Skeletal muscle tissue (tissue), 4 donors: ENCODE data around the gene GDPGP1. TPM values are rescaled to one million over a fixed set of nuclear protein-coding genes. Genes with fewer than 3 reads are reported as not detected.
"Not testable (repeated sequence)": the region's sequence is repeated elsewhere in the genome, so short reads cannot be mapped to it uniquely, and the experiment has no call there.

ENCODE experiments used
- H3K27ac ChIP-seq: one replicate; pipeline ENCODE4 v1.7.0; 2013; ENCODE audit warnings: mild to moderate bottlenecking, low read depth, low read length, inconsistent platforms
- H3K27me3 ChIP-seq, 3 donors: one replicate each; pipeline ENCODE4 v1.7.0; 2013; ENCODE audit warnings: low read length in 3 of 3; ENCODE audit not compliant: control insufficient read depth in 3 of 3, insufficient read depth in 3 of 3
- H3K36me3 ChIP-seq, 3 donors: one replicate each; pipeline ENCODE4 v1.7.0; 2013; ENCODE audit warnings: low read length in 3 of 3; ENCODE audit not compliant: control insufficient read depth in 3 of 3, insufficient read depth in 3 of 3
- H3K4me1 ChIP-seq, 3 donors: one replicate each; pipeline ENCODE4 v1.7.0; 2013; ENCODE audit warnings: low read length in 3 of 3, mild to moderate bottlenecking in 3 of 3; ENCODE audit not compliant: control insufficient read depth in 3 of 3, insufficient read depth in 3 of 3
- H3K4me3 ChIP-seq, 3 donors: one replicate each; pipeline ENCODE4 v1.7.0; 2013; ENCODE audit warnings: low read length in 3 of 3
- H3K9ac ChIP-seq, 3 donors: one replicate each; pipeline ENCODE4 v1.7.0; 2013; ENCODE audit warnings: low read length in 3 of 3, mild to moderate bottlenecking in 3 of 3, moderate library complexity in 2 of 3, low read depth in 1 of 3
- H3K9me3 ChIP-seq, 3 donors: one replicate each; pipeline ENCODE4 v1.7.0; 2013; ENCODE audit warnings: low read length in 3 of 3; ENCODE audit not compliant: control insufficient read depth in 3 of 3
- total RNA-seq: library from RNA; depleted of rRNA; stranded (reverse); fragments of >200 nt; gene quantifications from one replicate; pipeline ENCODE4 v1.2.3, GENCODE V29; 2014
- donor health status: Osteomylitis.

GDPGP1 gene
- total RNA-seq, 1 donor from 2014 or later = 3.1 TPM

DNA sequence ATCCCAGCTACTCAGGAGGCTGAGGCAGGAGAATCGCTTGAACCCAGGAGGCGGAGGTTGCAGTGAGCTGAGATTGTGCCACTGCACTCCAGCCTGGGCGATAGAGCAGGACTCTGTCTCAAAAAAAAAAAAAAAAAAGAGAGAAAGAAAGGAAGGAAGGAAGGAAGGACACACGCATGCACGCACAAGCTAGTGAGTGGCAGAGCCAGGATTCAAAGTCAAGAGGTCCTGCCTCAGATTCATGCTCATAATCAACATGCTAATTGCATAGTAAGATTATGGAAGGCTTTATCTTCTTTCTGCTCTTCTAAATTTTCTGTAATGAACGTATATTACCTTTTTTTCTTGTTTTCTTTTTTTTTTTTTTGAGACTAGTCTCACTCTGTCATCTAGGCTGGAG lies 26.7 kb downstream of the GDPGP1 start:
- not testable (repeated sequence) for H3K9ac ChIP-seq, H3K27me3 ChIP-seq, H3K27ac ChIP-seq, H3K36me3 ChIP-seq, H3K4me3 ChIP-seq, H3K9me3 ChIP-seq
- peaks cover 7 to 39% (median 14%) of the 10 kb centered on the region in 3 donors for H3K4me1 ChIP-seq

DNA sequence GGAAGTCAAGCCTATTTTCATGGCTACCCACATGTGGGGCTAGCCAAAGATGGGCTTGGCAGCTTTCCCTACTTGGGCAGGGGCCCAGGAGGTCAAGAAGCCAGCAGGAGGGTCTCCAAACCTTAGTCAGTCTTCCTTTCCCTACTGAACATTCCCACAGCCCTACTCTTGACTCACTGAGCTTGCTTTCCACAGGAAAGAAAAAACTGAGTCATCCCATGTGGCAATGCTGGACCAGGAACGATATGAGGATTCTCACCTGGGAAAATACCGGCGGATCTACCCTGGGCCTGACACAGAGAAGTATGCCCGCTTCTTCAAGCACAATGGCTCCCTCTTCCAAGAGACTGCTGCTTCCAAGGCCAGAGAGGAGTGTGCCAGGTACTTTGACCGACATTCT lies 27.8 kb downstream of the GDPGP1 start:
- Histone ChIP-seq H3K9me3 (no peaks in the 10 kb centered on the region), H3K9ac (peak overlapping the region in 1 of 3 donors; percentile 25), H3K27ac (peak overlapping the region; percentile 33), H3K27me3 (peaks cover 0 to 3% (median 0%) of the 10 kb centered on the region in 3 donors), H3K4me3 (no peak overlapping the region), H3K4me1 (peaks cover 12 to 44% (median 17%) of the 10 kb centered on the region in 3 donors), H3K36me3 (peaks cover 2 to 4% (median 3%) of the 10 kb centered on the region in 3 donors)

DNA sequence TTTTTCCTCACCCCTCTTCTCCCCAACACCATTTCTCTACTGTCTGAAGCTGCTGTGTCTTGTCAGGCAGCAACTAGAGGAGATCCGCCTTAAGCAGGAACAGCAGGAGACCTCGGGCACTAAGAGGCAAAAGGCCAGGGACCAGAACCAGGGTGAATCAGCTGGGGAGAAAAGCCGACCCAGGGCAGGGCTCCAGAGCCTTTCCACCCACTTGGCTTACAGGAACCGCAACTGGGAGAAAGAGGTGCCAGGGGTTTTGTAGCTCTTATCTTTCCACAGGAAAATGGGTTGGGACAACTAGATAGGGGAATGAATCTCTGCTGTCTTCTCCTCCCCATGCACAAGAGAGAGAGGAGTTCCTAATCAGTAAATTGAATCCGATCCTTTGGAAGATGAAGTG lies 28.4 kb downstream of the GDPGP1 start:
- no peak overlapping the region for H3K4me3 ChIP-seq
- peaks cover 18 to 50% (median 22%) of the 10 kb centered on the region in 3 donors for H3K4me1 ChIP-seq
- H3K27ac ChIP-seq = peak overlapping the region; percentile 33
- peaks cover 3 to 9% (median 7%) of the 10 kb centered on the region in 3 donors for H3K36me3 ChIP-seq
- peaks cover 0 to 3% (median 0%) of the 10 kb centered on the region in 3 donors for H3K27me3 ChIP-seq
- no peak overlapping the region for H3K9ac ChIP-seq
- no peaks in the 10 kb centered on the region for H3K9me3 ChIP-seq

DNA sequence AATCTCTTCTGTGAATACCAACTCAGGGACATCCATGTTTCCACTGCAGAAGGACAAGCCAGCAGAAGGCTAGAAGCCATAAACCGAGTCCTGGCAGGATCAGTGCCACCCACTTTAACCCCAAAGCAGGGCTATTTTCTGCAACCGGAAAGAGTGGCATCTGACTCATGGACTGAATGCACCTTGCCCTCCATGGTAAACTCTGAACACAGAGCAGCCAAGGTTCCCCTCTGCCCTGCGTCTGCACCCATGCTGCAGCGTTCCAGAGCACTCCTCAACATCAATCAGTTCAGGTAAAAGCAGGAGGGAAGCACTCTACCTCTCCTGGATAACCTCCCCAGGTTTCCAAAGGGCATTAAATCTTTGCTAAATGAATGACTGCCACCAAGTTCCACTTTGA lies 30.7 kb downstream of the GDPGP1 start:
- peak overlapping the region; percentile 78 to 97 (median 94) for H3K4me3 ChIP-seq
- no peaks in the 10 kb centered on the region for H3K9me3 ChIP-seq
- H3K27me3 ChIP-seq = no peaks in the 10 kb centered on the region
- H3K4me1 ChIP-seq = peaks cover 32 to 64% (median 33%) of the 10 kb centered on the region in 3 donors
- H3K27ac ChIP-seq = peak overlapping the region; percentile 93
- peak overlapping the region; percentile 96 to 97 (median 96) for H3K9ac ChIP-seq
- H3K36me3 ChIP-seq = peaks cover 7 to 16% (median 9%) of the 10 kb centered on the region in 3 donors

DNA sequence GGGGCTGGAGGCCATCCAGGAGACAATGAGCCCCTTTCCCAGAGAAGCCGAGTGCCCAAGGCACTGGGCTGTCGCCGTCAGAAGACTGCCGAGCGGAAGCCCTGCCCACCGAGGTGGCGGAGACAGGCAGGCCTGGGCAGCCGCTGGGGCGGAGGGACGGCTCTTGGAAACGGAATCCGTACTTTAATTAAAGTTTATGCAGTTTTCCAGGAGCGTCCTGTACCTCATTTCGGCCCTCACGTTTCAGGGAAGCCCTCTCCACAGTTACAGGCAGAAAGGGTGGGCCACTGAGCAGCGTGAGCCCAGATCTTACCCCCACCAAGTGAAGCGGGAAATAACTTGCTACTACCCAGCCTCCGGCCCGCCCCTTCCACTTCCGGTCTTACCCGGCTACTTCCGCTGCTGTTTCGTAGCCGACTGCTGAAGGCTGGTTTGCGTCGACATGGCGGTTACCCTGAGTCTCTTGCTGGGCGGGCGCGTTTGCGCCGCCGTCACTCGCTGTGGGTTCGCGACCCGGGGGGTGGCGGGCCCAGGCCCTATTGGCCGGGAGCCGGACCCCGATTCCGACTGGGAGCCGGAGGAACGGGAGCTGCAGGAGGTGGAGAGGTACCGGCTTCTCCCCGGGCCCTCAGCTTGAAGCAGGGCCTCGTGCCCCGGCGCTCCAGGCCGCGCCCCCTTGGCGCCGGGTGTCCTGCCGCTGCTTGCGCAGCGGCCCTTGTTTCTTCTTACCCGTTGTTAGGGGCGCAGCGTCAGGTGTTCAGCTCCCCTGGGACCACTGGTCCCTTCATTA lies 31.5 kb downstream of the GDPGP1 start, which contains the start of gene NGRN:
NGRN (plus strand) TSS at position 402 of the 790 bp plus-strand sequence; CDS start at position 443, 41 bp downstream.
- H3K27ac ChIP-seq = peak within 1 kb of the TSS; percentile 93
- H3K27me3 ChIP-seq = no peaks in the 10 kb centered on the region
- peaks cover 7 to 17% (median 14%) of the 10 kb centered on the region in 3 donors for H3K36me3 ChIP-seq
- H3K4me3 ChIP-seq = peak within 1 kb of the TSS; percentile 78 to 97 (median 94)
- no peaks in the 10 kb centered on the region for H3K9me3 ChIP-seq
- peaks cover 39 to 71% (median 40%) of the 10 kb centered on the region in 3 donors for H3K4me1 ChIP-seq
- H3K9ac ChIP-seq = peak within 1 kb of the TSS; percentile 96 to 97 (median 96)

DNA sequence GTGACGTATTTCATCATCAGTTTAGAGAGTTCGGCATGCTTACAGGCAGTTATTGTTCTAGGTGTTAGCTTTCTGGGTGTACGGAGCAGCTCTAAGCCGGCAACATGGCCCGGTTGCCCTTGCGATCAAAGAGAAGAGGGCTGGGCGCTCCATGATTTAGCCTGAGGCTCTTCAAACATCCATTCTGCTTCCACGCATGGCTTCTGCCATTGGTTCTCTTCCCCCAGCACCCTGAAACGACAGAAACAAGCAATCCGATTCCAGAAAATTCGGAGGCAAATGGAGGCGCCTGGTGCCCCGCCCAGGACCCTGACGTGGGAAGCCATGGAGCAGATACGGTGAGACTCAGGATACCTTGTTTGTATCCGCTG lies 32.0 kb downstream of the GDPGP1 start:
- H3K4me3 ChIP-seq = peak overlapping the region; percentile 78 to 97 (median 94)
- no peaks in the 10 kb centered on the region for H3K27me3 ChIP-seq
- peaks cover 44 to 76% (median 46%) of the 10 kb centered on the region in 3 donors for H3K4me1 ChIP-seq
- H3K9ac ChIP-seq = peak overlapping the region; percentile 96 to 97 (median 96)
- H3K9me3 ChIP-seq = no peaks in the 10 kb centered on the region
- H3K36me3 ChIP-seq = peaks cover 7 to 19% (median 17%) of the 10 kb centered on the region in 3 donors
- H3K27ac ChIP-seq = peak overlapping the region; percentile 93

DNA sequence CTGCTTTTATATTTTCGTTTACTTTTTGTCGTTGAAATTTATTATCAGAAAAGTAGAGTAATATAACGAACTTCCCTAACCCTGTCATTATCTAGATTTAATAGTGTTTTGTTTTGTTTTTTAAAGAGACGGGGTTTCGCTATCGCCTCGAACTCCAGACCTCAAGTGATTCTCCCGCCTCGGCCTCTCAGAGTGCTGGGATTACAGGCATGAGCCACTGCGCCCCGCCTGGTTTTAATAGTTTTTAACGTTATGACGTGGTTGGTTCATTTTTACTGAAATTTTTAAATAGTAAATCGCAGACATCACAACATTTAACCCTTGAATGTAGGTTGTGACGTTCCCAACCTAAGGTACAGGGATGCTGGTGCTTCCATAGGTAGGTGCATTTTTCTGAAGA lies 32.5 kb downstream of the GDPGP1 start:
- H3K9ac ChIP-seq = peak overlapping the region; percentile 96 to 97 (median 96)
- peak overlapping the region; percentile 93 for H3K27ac ChIP-seq
- peaks cover 8 to 23% (median 18%) of the 10 kb centered on the region in 3 donors for H3K36me3 ChIP-seq
- no peaks in the 10 kb centered on the region for H3K9me3 ChIP-seq
- peaks cover 49 to 80% (median 50%) of the 10 kb centered on the region in 3 donors for H3K4me1 ChIP-seq
- no peaks in the 10 kb centered on the region for H3K27me3 ChIP-seq
- peak overlapping the region; percentile 78 to 97 (median 94) for H3K4me3 ChIP-seq

DNA sequence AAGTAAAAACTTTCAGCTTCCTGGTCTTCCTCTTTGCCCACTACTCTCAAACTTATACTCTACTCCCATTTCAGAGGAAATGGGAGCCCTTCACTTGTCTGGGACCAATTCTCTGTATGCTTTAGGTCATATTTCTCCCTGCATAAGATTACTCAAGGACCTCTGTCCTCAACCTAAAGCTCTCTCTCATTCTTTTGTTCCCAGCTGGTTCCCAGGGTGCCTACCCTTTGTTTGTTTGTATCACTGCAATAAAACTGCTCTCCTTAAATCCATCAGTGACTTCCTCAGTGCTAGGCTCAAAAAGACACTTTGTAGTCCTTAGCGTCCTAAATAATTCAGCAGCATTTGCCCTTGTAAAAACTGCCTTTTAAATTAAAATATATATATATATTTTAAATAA lies 34.4 kb downstream of the GDPGP1 start:
- Histone ChIP-seq H3K27me3 (no peaks in the 10 kb centered on the region), H3K36me3 (peaks cover 14 to 33% (median 30%) of the 10 kb centered on the region in 3 donors), H3K27ac (peak overlapping the region; percentile 93), H3K9me3 (no peaks in the 10 kb centered on the region), H3K4me1 (peaks cover 55 to 70% (median 59%) of the 10 kb centered on the region in 3 donors), H3K4me3 (peak overlapping the region in 1 of 3 donors; percentile 26), H3K9ac (no peak overlapping the region)

DNA sequence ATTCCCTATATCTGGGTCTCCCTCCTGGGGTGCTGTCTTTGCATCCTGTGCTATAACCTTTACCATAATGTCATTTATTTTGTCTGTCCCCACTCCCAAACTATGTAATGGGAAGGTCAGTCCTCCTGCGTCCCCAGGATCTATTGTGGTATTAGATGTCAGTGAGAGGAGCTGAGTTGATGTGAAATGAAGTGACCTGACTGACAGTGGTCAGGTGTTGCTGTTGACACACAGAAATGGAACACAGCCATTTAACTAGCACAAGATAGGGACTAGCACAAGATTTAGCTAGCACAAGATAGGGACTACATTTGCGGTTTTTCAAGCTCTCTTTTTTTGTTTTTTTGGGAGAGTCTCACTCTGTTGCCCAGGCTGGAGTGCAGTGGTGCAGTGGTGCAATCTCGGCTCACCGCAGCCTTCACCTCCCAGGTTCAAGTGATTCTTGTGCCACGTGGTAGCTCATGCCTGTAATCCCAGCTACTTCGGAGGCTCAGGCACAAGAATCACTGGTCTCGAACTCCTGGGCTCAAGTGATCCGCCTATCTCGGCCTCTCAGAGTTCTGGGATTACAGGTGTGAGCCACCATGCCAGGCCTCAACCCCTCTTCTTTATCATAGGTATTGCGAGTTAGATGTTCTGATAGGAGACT lies 36.6 kb downstream of the GDPGP1 start:
- peaks cover 16 to 37% (median 35%) of the 10 kb centered on the region in 3 donors for H3K36me3 ChIP-seq
- H3K27ac ChIP-seq = peak overlapping the region; percentile 83
- H3K9me3 ChIP-seq = no peaks in the 10 kb centered on the region
- peak overlapping the region in 2 of 3 donors; percentile 47 to 68 for H3K9ac ChIP-seq
- no peaks in the 10 kb centered on the region for H3K27me3 ChIP-seq
- peak overlapping the region in 1 of 3 donors; percentile 9 for H3K4me3 ChIP-seq
- peaks cover 41 to 53% (median 52%) of the 10 kb centered on the region in 3 donors for H3K4me1 ChIP-seq
